Mesendoderm (in vitro differentiated cells): ENCODE results near the gene PLEKHG1.

Experiments used
- DNase-seq: peaks from one replicate; pipeline ENCODE4 v3.0.0; 2013
- H2AK5ac ChIP-seq: 2 replicates; pipeline ENCODE4 v1.6.1; 2013; ENCODE audit warnings: low read length, inconsistent platforms
- H2BK120ac ChIP-seq: 2 replicates; pipeline ENCODE4 v1.6.1; 2013; ENCODE audit warnings: low read depth, mild to moderate bottlenecking, low read length, moderate library complexity, mixed read lengths
- H2BK15ac ChIP-seq: replicated peaks from 2 replicates; pipeline ENCODE4 v1.6.1; 2013; ENCODE audit warnings: low read depth, mild to moderate bottlenecking, moderate library complexity
- H2BK5ac ChIP-seq: 2 replicates; pipeline ENCODE4 v1.6.1; 2013; ENCODE audit warnings: low read length, inconsistent platforms
- H3K18ac ChIP-seq: 2 replicates; pipeline ENCODE4 v1.6.1; 2013; ENCODE audit warnings: mild to moderate bottlenecking, low read length, mixed read lengths
- H3K23ac ChIP-seq: one replicate; pipeline ENCODE4 v1.6.1; 2013; ENCODE audit warnings: low read length
- H3K27ac ChIP-seq: 2 replicates; pipeline ENCODE4 v1.5.1; 2013; ENCODE audit warnings: low read depth, mild to moderate bottlenecking, inconsistent platforms, low read length, moderate library complexity
- H3K27me3 ChIP-seq: 2 replicates; pipeline ENCODE4 v1.6.1; 2013; ENCODE audit warnings: low read length, control low read depth, mild to moderate bottlenecking, inconsistent platforms; ENCODE audit not compliant: insufficient read depth, poor library complexity
- H3K36me3 ChIP-seq: 2 replicates; pipeline ENCODE4 v1.6.1; 2013; ENCODE audit warnings: low read length, inconsistent platforms; ENCODE audit not compliant: control insufficient read depth, insufficient read depth
- H3K4ac ChIP-seq: one replicate; pipeline ENCODE4 v1.6.1; 2013; ENCODE audit warnings: low read depth, mild to moderate bottlenecking, low read length, moderate library complexity
- H3K4me1 ChIP-seq: 2 replicates; pipeline ENCODE4 v1.6.1; 2013; ENCODE audit warnings: low read depth, low read length, inconsistent platforms; ENCODE audit not compliant: control insufficient read depth
- H3K4me2 ChIP-seq: 2 replicates; pipeline ENCODE4 v1.6.1; 2013; ENCODE audit warnings: low read length
- H3K4me3 ChIP-seq: 2 replicates; pipeline ENCODE4 v1.5.1; 2013; ENCODE audit warnings: mild to moderate bottlenecking, low read length
- H3K56ac ChIP-seq: one replicate; pipeline ENCODE4 v1.6.1; 2013; ENCODE audit warnings: low read length
- H3K79me1 ChIP-seq: 2 replicates; pipeline ENCODE4 v1.6.1; 2013; ENCODE audit warnings: low read length, inconsistent platforms
- H3K79me2 ChIP-seq: 2 replicates; pipeline ENCODE4 v1.6.1; 2013; ENCODE audit warnings: mild to moderate bottlenecking, low read length; ENCODE audit not compliant: control insufficient read depth, insufficient read depth
- H3K9ac ChIP-seq: 2 replicates; pipeline ENCODE4 v1.6.1; 2013; ENCODE audit warnings: low read length, inconsistent platforms
- H4K5ac ChIP-seq: one replicate; pipeline ENCODE4 v1.6.1; 2013; ENCODE audit warnings: low read length
- H4K8ac ChIP-seq: one replicate; pipeline ENCODE4 v1.6.1; 2013; ENCODE audit warnings: low read depth, mild to moderate bottlenecking, control low read depth, low read length, moderate library complexity
- WGBS: extraction: QIAGEN DNeasy Blood & Tissue Kit; methylation state at CpG from one replicate; pipeline ENCODE4 v1.1.7; 2013; ENCODE audit warnings: low lambda C conversion rate, missing lambda C conversion rate; ENCODE audit not compliant: insufficient coverage; ENCODE audit errors: extremely low coverage; 5-methylcytosine and 5-hydroxymethylcytosine counted together

The PLEKHG1 gene

GRCh38 chr6:150584596-150584995 is 15.1 kb upstream of the PLEKHG1 start:
- Histone ChIP-seq H2AK5ac (no peak overlapping the region), H2BK15ac (no peak overlapping the region), H2BK120ac (no peak overlapping the region), H2BK5ac (no peak overlapping the region), H3K56ac (no peak overlapping the region), H3K27me3 (no peaks in the 10 kb centered on the region), H3K4me3 (no peak overlapping the region), H3K79me1 (no peaks in the 10 kb centered on the region), H3K4ac (no peak overlapping the region), H3K9ac (no peak overlapping the region), H3K18ac (no peak overlapping the region), H3K4me2 (no peak overlapping the region), H3K4me1 (no peaks in the 10 kb centered on the region), H3K23ac (no peak overlapping the region), H4K8ac (no peak overlapping the region), H3K36me3 (no peaks in the 10 kb centered on the region), H3K79me2 (no peaks in the 10 kb centered on the region), H4K5ac (no peak overlapping the region), H3K27ac (no peak overlapping the region)
- no peak for DNase-seq
- no CpG with 5 or more reads among the region's 1 CpG for WGBS

- no peak overlapping the region for H2BK5ac ChIP-seq
- no CpG with 5 or more reads among the region's 12 CpGs for WGBS
- H4K8ac ChIP-seq = no peak overlapping the region
- no peaks in the 10 kb centered on the region for H3K79me2 ChIP-seq
- no peak overlapping the region for H3K9ac ChIP-seq
- no peak overlapping the region for H3K18ac ChIP-seq
- no peaks in the 10 kb centered on the region for H3K27me3 ChIP-seq
- no peak overlapping the region for H3K27ac ChIP-seq
- no peaks in the 10 kb centered on the region for H3K36me3 ChIP-seq
- no peak overlapping the region for H3K4me3 ChIP-seq
- H3K23ac ChIP-seq = no peak overlapping the region
- DNase-seq = no peak
- H2AK5ac ChIP-seq = no peak overlapping the region
- H3K56ac ChIP-seq = no peak overlapping the region
- no peak overlapping the region for H4K5ac ChIP-seq
- no peak overlapping the region for H2BK15ac ChIP-seq
- no peak overlapping the region for H3K4ac ChIP-seq
- H3K4me2 ChIP-seq = no peak overlapping the region
- no peak overlapping the region for H2BK120ac ChIP-seq
- no peaks in the 10 kb centered on the region for H3K79me1 ChIP-seq
- H3K4me1 ChIP-seq = no peaks in the 10 kb centered on the region
Measured at GRCh38 chr6:150586850-150587359, 12.8 kb upstream of the PLEKHG1 start.

GRCh38 chr6:150587637-150588036 is 12.0 kb upstream of the PLEKHG1 start:
- H3K4me2 ChIP-seq = no peak overlapping the region
- H2AK5ac ChIP-seq = no peak overlapping the region
- no peak overlapping the region for H4K5ac ChIP-seq
- no peak overlapping the region for H3K18ac ChIP-seq
- no peak overlapping the region for H2BK15ac ChIP-seq
- no peak overlapping the region for H3K27ac ChIP-seq
- DNase-seq = no peak
- no peak overlapping the region for H2BK5ac ChIP-seq
- H3K23ac ChIP-seq = no peak overlapping the region
- H3K27me3 ChIP-seq = no peaks in the 10 kb centered on the region
- no peak overlapping the region for H4K8ac ChIP-seq
- no peak overlapping the region for H3K56ac ChIP-seq
- H2BK120ac ChIP-seq = no peak overlapping the region
- no peak overlapping the region for H3K4me3 ChIP-seq
- no peak overlapping the region for H3K9ac ChIP-seq
- no peaks in the 10 kb centered on the region for H3K4me1 ChIP-seq
- H3K79me2 ChIP-seq = no peaks in the 10 kb centered on the region
- no CpG with 5 or more reads among the region's 4 CpGs for WGBS
- no peak overlapping the region for H3K4ac ChIP-seq
- no peaks in the 10 kb centered on the region for H3K79me1 ChIP-seq
- H3K36me3 ChIP-seq = no peaks in the 10 kb centered on the region

DNA sequence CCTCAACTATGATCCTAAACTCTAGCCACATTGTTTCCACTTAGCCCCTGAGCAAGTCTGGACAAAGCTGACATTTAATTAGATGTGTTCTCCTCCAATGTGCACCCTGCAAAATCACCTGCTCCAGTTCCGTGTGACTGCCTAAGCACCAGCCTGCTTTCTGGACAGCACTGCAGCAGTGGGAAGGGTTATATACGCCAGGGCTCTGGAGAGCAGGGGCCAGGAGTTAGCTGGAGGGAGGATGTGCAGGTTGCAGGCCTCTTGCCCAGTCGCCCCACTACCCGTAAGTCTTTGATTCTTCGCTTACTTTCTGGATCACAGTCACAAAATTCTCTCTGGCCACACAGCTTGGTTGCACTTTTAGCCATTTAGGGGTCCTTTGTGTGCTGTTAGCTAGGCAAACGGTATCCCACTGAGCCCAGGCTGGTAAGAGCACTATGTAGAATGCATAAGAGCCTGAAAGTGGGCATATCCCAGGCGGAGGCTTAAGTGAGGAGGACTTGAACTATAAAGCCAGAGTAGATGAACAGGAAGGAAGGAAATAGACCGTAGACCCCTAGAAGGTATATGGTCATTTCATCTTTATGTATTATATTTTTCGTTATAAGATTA is 10.7 kb upstream of the PLEKHG1 start:
- no peak overlapping the region for H3K23ac ChIP-seq
- no peaks in the 10 kb centered on the region for H3K79me1 ChIP-seq
- no peak overlapping the region for H2BK15ac ChIP-seq
- no peak overlapping the region for H3K4ac ChIP-seq
- no peak overlapping the region for H2BK5ac ChIP-seq
- H3K4me2 ChIP-seq = no peak overlapping the region
- no peak overlapping the region for H3K56ac ChIP-seq
- H3K4me3 ChIP-seq = no peak overlapping the region
- H3K4me1 ChIP-seq = no peaks in the 10 kb centered on the region
- H4K8ac ChIP-seq = no peak overlapping the region
- no peaks in the 10 kb centered on the region for H3K79me2 ChIP-seq
- WGBS = no CpG with 5 or more reads among the region's 9 CpGs
- no peak overlapping the region for H3K27ac ChIP-seq
- no peak overlapping the region for H2AK5ac ChIP-seq
- H2BK120ac ChIP-seq = no peak overlapping the region
- no peaks in the 10 kb centered on the region for H3K27me3 ChIP-seq
- H3K18ac ChIP-seq = no peak overlapping the region
- no peak for DNase-seq
- H3K36me3 ChIP-seq = no peaks in the 10 kb centered on the region
- H4K5ac ChIP-seq = no peak overlapping the region
- H3K9ac ChIP-seq = no peak overlapping the region

- Histone ChIP-seq H3K4me2 (no peak overlapping the region), H3K27ac (no peak overlapping the region), H2BK15ac (no peak overlapping the region), H3K27me3 (no peaks in the 10 kb centered on the region), H4K5ac (no peak overlapping the region), H3K4me1 (no peaks in the 10 kb centered on the region), H2BK5ac (no peak overlapping the region), H3K4ac (no peak overlapping the region), H3K79me1 (no peaks in the 10 kb centered on the region), H3K56ac (no peak overlapping the region), H2BK120ac (no peak overlapping the region), H3K36me3 (no peaks in the 10 kb centered on the region), H3K23ac (no peak overlapping the region), H4K8ac (no peak overlapping the region), H3K9ac (no peak overlapping the region), H3K79me2 (no peaks in the 10 kb centered on the region), H3K18ac (no peak overlapping the region), H2AK5ac (no peak overlapping the region), H3K4me3 (no peak overlapping the region)
- DNase-seq = no peak
Measured at GRCh38 chr6:150589852-150590251, 9.8 kb upstream of the PLEKHG1 start.

DNA sequence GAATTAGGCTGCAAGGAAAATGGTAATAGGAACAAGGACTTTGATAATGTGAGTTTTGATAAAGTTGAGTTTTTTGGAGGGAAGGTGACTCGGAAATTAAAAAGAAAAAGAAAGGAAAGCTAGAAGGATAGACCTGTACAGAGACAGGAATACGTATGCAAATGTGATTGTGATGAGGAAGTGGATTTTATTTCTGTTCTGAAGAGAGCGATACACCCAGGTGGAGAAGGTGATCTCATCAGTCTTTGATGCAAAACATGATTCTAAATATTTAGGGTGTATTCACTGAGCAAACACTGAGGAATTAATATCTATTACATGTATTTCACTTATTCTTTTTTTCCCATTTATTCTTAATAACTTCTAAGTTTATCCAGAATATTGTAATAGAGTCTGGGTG is 9.2 kb upstream of the PLEKHG1 start:
- Histone ChIP-seq H3K18ac (no peak overlapping the region), H4K8ac (no peak overlapping the region), H2BK5ac (no peak overlapping the region), H2BK120ac (no peak overlapping the region), H3K27me3 (no peaks in the 10 kb centered on the region), H3K4ac (no peak overlapping the region), H3K4me3 (no peak overlapping the region), H3K4me1 (no peaks in the 10 kb centered on the region), H3K36me3 (no peaks in the 10 kb centered on the region), H3K27ac (no peak overlapping the region), H3K56ac (no peak overlapping the region), H4K5ac (no peak overlapping the region), H2AK5ac (no peak overlapping the region), H3K4me2 (no peak overlapping the region), H3K79me2 (no peaks in the 10 kb centered on the region), H2BK15ac (no peak overlapping the region), H3K79me1 (no peaks in the 10 kb centered on the region), H3K23ac (no peak overlapping the region), H3K9ac (no peak overlapping the region)
- WGBS = 100% methylated on average over 1 of the region's 3 CpGs
- no peak for DNase-seq
